Endothelial cell of umbilical vein (primary cell): ENCODE measurements around the gene NAP1L4. TPM values are rescaled to one million over a fixed set of nuclear protein-coding genes. Genes with fewer than 3 reads are reported as not detected.

ENCODE experiments used
- BruUV-seq: library from RNA; stranded (reverse); fragments of 400-500 nt; replicated peaks from 2 replicates; lab custom pipeline; 2021; lab: Mats Ljungman, UMichigan
- CTCF ChIA-PET: fragments of 300-600, 350-600 bp; sonication (Branson Sonifier 250); formaldehyde crosslinking; loops from one replicate; lab custom pipeline; 2021; ENCODE audit warnings: antibody characterized with exemption, inconsistent platforms; lab: Charles Lee
- POLR2A ChIA-PET: fragments of 300-600, 350-600 bp; sonication (Branson Sonifier 250); formaldehyde crosslinking; loops from one replicate; lab custom pipeline; 2021; ENCODE audit warnings: antibody characterized with exemption, inconsistent platforms; lab: Charles Lee
- DNase-seq: peaks from one replicate; pipeline ENCODE4 v3.0.0-alpha.2; 2011; ENCODE audit warnings: low read depth, low spot score
- FAIRE-seq: peaks from 2 replicates; lab custom pipeline; 2011; peaks lifted over from hg19 to GRCh38; lab: Jason Lieb, UNC
- H2AFZ ChIP-seq: 2 replicates; pipeline ENCODE4 v1.6.0; 2012; ENCODE audit warnings: low read depth, low read length, control low read depth, inconsistent platforms
- H3K27ac ChIP-seq: 2 replicates; pipeline ENCODE4 v1.5.1; 2011; ENCODE audit warnings: low read depth, mild to moderate bottlenecking, control low read depth, low read length, moderate library complexity; ENCODE audit not compliant: insufficient read depth
- H3K27me3 ChIP-seq, 2 experiments: 2 replicates each; pipeline versions ENCODE4 v1.6.0 to v1.6.1; 2011; ENCODE audit warnings: low read length in 2 of 2, mixed read lengths in 1 of 2; ENCODE audit not compliant: control insufficient read depth in 2 of 2, insufficient read depth in 2 of 2
- H3K36me3 ChIP-seq, 2 experiments: 2 replicates in 1 of 2; 3 replicates in 1 of 2; pipeline ENCODE4 v1.5.1; 2011; ENCODE audit warnings: low read length in 2 of 2, mild to moderate bottlenecking in 1 of 2, moderate library complexity in 1 of 2; ENCODE audit not compliant: control insufficient read depth in 2 of 2, insufficient read depth in 2 of 2; ENCODE audit errors: extremely low read depth in 1 of 2
- H3K4me1 ChIP-seq: 3 replicates; pipeline ENCODE4 v1.5.1; 2011; ENCODE audit warnings: mild to moderate bottlenecking, low read length; ENCODE audit not compliant: control insufficient read depth, insufficient read depth; ENCODE audit errors: extremely low read depth
- H3K4me2 ChIP-seq: 2 replicates; pipeline ENCODE4 v1.6.1; 2011; ENCODE audit warnings: low read length, control low read depth, mixed read lengths; ENCODE audit not compliant: insufficient read depth
- H3K4me3 ChIP-seq, 3 experiments: fragments of 200-600 bp in 1 of 3; sonication (generic), shearing (Covaris generic) in 1 of 3; replicated peaks in 1 of 3; 2 replicates each; pipeline ENCODE4 v1.5.1; 2011 to 2016; ENCODE audit warnings: control low read depth in 3 of 3, low read length in 3 of 3, mild to moderate bottlenecking in 2 of 3, inconsistent platforms in 1 of 3, low read depth in 1 of 3, moderate library complexity in 1 of 3; ENCODE audit not compliant: insufficient read depth in 1 of 3
- H3K79me2 ChIP-seq: 2 replicates; pipeline ENCODE4 v1.6.0; 2012; ENCODE audit warnings: low read length, inconsistent platforms; ENCODE audit not compliant: control insufficient read depth, insufficient read depth
- H3K9ac ChIP-seq: replicated peaks from 2 replicates; pipeline ENCODE3; 2011; ENCODE audit warnings: low read length, control low read depth; ENCODE audit not compliant: insufficient read depth; ENCODE audit errors: extremely low read depth
- H3K9me1 ChIP-seq: replicated peaks from 3 replicates; pipeline ENCODE4 v1.6.0; 2011; ENCODE audit warnings: mild to moderate bottlenecking, low read length; ENCODE audit not compliant: control insufficient read depth, insufficient read depth; ENCODE audit errors: extremely low read depth
- H3K9me3 ChIP-seq: replicated peaks from 2 replicates; pipeline ENCODE4 v1.5.1; 2012; ENCODE audit warnings: low read length, inconsistent platforms; ENCODE audit not compliant: control insufficient read depth, insufficient read depth
- H4K20me1 ChIP-seq: replicated peaks from 2 replicates; pipeline ENCODE3; 2011; ENCODE audit warnings: mild to moderate bottlenecking, low read length; ENCODE audit not compliant: control insufficient read depth, insufficient read depth; ENCODE audit errors: extremely low read depth
- CTCF ChIP-seq, 2 donors: IDR thresholded peaks; 1 replicate in 1 of 2; 2 replicates in 1 of 2; pipeline ENCODE4 v1.5.1; 2011; ENCODE audit warnings: low read length in 2 of 2, mild to moderate bottlenecking in 2 of 2, moderate library complexity in 2 of 2, control low read depth in 1 of 2, inconsistent platforms in 1 of 2, low read depth in 1 of 2; ENCODE audit not compliant: insufficient read depth in 1 of 2; ENCODE audit errors: extremely low read depth in 1 of 2
- EZH2 ChIP-seq: IDR thresholded peaks from 2 replicates; pipeline ENCODE4 v1.6.1; 2012; ENCODE audit warnings: borderline replicate concordance, low read depth, mild to moderate bottlenecking, moderate library complexity, low read length, inconsistent platforms; ENCODE audit not compliant: severe bottlenecking
- FOS ChIP-seq: IDR thresholded peaks from 2 replicates; pipeline ENCODE4 v1.6.1; 2011; ENCODE audit warnings: mild to moderate bottlenecking, low read length, moderate library complexity, borderline replicate concordance; ENCODE audit not compliant: insufficient read depth
- GATA2 ChIP-seq: IDR thresholded peaks from 2 replicates; pipeline ENCODE4 v1.7.0; 2011; ENCODE audit warnings: low read depth, mild to moderate bottlenecking, moderate library complexity, mixed read lengths, low read length; ENCODE audit not compliant: insufficient read length, insufficient read depth
- JUN ChIP-seq: IDR thresholded peaks from 2 replicates; pipeline ENCODE4 v1.6.1; 2011; ENCODE audit warnings: borderline replicate concordance, low read depth; ENCODE audit not compliant: insufficient read length, insufficient read depth
- MYC ChIP-seq: IDR thresholded peaks from one replicate; pipeline ENCODE4 v1.6.1; 2011; ENCODE audit warnings: mild to moderate bottlenecking, low read depth, low read length
- POLR2A ChIP-seq: IDR thresholded peaks from 2 replicates; pipeline ENCODE4 v1.6.1; 2012; ENCODE audit warnings: low read depth, mild to moderate bottlenecking, control low read depth, low read length
- POLR2AphosphoS5 ChIP-seq: IDR thresholded peaks from 2 replicates; pipeline ENCODE4 v1.6.1; 2012; ENCODE audit warnings: low read depth, mild to moderate bottlenecking, control low read depth, low read length, moderate library complexity; ENCODE audit not compliant: insufficient read depth
- dilution Hi-C: fragments of 300-500 bp; cut with MboI; formaldehyde crosslinking; loops from one replicate; pipeline ENCODE4 v1.15.0; 2019; ENCODE audit warnings: low sequenced_read_pairs; ENCODE audit not compliant: extremely low pct_ligation_motif_present
- intact Hi-C: fragments of 100-400 bp; cut with micrococcal nuclease; formaldehyde crosslinking; loops from one replicate; pipeline ENCODE4 v1.10.0; 2022
- polyA plus RNA-seq, 4 experiments: library from polyadenylated mRNA; depleted of rRNA in 3 of 4; stranded (reverse) in 3 of 4; unstranded in 1 of 4; fragments of >200 nt; gene quantifications; 2 replicates each; pipeline versions ENCODE4 v1.2.1 to v1.2.3, GENCODE V29; 2011 to 2012; ENCODE audit warnings: missing spikeins in 1 of 4
- total RNA-seq: library from RNA; stranded (reverse); gene quantifications from 2 replicates; pipeline ENCODE4 v1.2.3, GENCODE V29; 2021
- TF ChIP-seq, protein P1 (sequence below): IDR thresholded peaks from 2 replicates; pipeline ENCODE4 v1.6.1; 2011; ENCODE audit not compliant: insufficient read depth, insufficient read length

NAP1L4 gene
- total and polyA plus RNA-seq, 2 donors (not counting 3 experiments of a cell fraction or from before 2014, with no cell fraction given) = 100.0 to 177 TPM

- Histone ChIP-seq H3K4me2 (no peak overlapping the region), H3K9me1 (no peaks in the 10 kb centered on the region), H4K20me1 (no peaks in the 10 kb centered on the region), H3K79me2 (peaks cover 15% of the 10 kb centered on the region), H2AFZ (no peak overlapping the region), H3K27me3 (no peaks in the 10 kb centered on the region), H3K9ac (no peak overlapping the region), H3K36me3 (peaks cover 21 to 36% of the 10 kb centered on the region in 2 experiments), H3K4me1 (peaks cover 11% of the 10 kb centered on the region), H3K27ac (no peak overlapping the region), H3K4me3 (no peak overlapping the region), H3K9me3 (no peaks in the 10 kb centered on the region)
- dilution Hi-C loops = no loop called here
- CTCF ChIA-PET = interaction anchor here (0.7 to 1.9 kb wide), 15 partner anchors 8 to 464 kb away, joined by 3 to 18 read pairs (median 4); no protein-coding TSS in a partner anchor
- DNase-seq = peak; percentile 83
- intact Hi-C loops = loop anchor here (1.0 kb wide), 1 partner anchor 12 kb away; no protein-coding TSS in a partner anchor
- TF ChIP-seq GATA2 = no peak
- TF ChIP-seq POLR2AphosphoS5 = no peak
- POLR2A ChIA-PET = interaction anchor here (0.6 to 1.8 kb wide), 5 partner anchors 11 to 47 kb away, joined by 3 to 8 read pairs (median 4); partner anchors contain the start of genes NAP1L4 and PHLDA2
- FAIRE-seq = peak; percentile 91
- no TSS peak for BruUV-seq
Observed at GRCh38 chr11:2945031-2945756, 46.9 kb downstream of the NAP1L4 start.

DNA sequence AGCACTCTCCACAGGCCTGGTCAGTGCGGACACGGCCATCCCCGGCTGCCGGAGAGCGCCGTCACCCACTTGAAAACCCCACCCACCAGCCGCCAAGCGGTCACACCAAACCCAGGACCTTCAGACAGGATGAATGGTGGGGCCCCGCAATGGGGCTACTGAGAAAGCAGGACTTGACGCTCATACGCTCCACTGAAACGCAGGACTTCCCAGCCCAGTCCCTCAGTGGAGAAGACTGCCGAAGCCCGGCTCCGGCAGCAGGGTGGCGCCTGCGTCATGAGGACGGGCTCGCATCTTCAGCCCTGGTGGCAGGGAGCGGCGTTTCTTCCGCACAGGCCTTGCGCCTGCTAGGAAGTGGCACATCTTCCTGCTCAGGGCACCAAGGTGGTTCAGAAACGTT, 47.6 kb downstream of the NAP1L4 start:
- H3K36me3 ChIP-seq = peaks cover 15 to 31% of the 10 kb centered on the region in 2 experiments
- H3K4me3 ChIP-seq = no peak overlapping the region
- POLR2A ChIA-PET = interaction anchor here (1.8 kb wide), 1 partner anchor 11 kb away, joined by 4 read pairs; no protein-coding TSS in a partner anchor
- dilution Hi-C loops = no loop called here
- no peaks in the 10 kb centered on the region for H4K20me1 ChIP-seq
- TF ChIP-seq CTCF (IDR thresholded peaks at IDR 0.05; ENCODE audit: extremely low read depth in 1 of 2, insufficient read depth in 1 of 2, low read depth in 1 of 2, low read length in 2 of 2) (no peak), GATA2 (no peak), FOS (no peak), POLR2AphosphoS5 (no peak), JUN (no peak), POLR2A (no peak), EZH2 (no peak), MYC (no peak)
- TF ChIP-seq, protein P1, sequence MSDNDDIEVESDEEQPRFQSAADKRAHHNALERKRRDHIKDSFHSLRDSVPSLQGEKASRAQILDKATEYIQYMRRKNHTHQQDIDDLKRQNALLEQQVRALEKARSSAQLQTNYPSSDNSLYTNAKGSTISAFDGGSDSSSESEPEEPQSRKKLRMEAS = no peak
- H3K4me1 ChIP-seq = peaks cover 11% of the 10 kb centered on the region
- H3K27ac ChIP-seq = no peak overlapping the region
- no peak overlapping the region for H2AFZ ChIP-seq
- no peak overlapping the region for H3K4me2 ChIP-seq
- DNase-seq = no peak
- H3K27me3 ChIP-seq = no peaks in the 10 kb centered on the region
- CTCF ChIA-PET = interaction anchor here (1.1 to 1.9 kb wide), 3 partner anchors 12 to 411 kb away, joined by 3 to 13 read pairs (median 5); no protein-coding TSS in a partner anchor
- peaks cover 9% of the 10 kb centered on the region for H3K79me2 ChIP-seq
- no peaks in the 10 kb centered on the region for H3K9me3 ChIP-seq
- intact Hi-C loops = no loop called here
- no peak for FAIRE-seq
- BruUV-seq = TSS peak; percentile 30
- no peaks in the 10 kb centered on the region for H3K9me1 ChIP-seq
- H3K9ac ChIP-seq = no peak overlapping the region
